HPDE6-E6E7 (cell line): ENCODE measurements around the gene CD82.
"Not testable (repeated sequence)": the region's sequence is repeated elsewhere in the genome, so short reads cannot be mapped to it uniquely, and the experiment has no call there.

ENCODE experiments used
- DNase-seq: peaks from one replicate; pipeline ENCODE4 v3.0.0; 2011; ENCODE audit warnings: missing footprints; ENCODE audit errors: extremely low spot score

Gene CD82

DNA sequence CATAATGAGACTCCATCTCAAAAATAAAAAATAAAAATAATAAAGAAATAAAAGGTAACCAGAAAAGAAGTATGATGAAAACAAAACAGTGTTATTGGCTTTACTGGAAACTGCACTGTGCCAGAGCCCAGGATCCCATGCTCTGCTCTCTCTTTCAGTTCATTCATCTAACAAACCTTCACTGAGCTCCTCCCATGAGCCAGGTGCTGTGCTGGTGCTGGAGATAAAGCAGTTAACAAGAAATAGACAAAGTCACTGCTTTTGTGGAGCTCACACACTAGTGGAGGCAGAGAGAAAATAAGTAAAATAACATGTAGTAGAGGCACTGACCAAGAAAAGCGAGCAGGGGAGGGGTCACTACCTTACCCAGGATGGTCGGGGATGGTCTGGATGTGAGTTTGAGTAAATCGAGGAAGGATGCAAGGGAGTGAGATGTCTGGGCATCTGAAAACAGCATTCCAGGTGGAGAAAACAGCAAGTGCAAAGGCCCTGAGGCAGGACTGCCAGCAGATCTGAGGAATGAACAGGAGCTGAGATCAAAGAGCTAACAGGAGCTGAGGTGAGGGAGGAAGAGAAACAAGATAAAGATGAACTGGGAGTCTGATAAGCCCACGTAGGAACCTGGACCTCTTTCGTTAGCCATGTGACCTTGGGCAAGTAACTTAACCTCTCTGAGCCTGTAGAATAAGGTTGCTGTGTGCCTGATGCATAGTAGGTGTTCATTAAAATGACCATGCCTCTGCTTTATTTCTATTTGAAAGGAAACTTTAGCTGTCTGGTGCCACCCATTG is 31.3 kb upstream of the CD82 start:
- DNase-seq, result no peak

DNA sequence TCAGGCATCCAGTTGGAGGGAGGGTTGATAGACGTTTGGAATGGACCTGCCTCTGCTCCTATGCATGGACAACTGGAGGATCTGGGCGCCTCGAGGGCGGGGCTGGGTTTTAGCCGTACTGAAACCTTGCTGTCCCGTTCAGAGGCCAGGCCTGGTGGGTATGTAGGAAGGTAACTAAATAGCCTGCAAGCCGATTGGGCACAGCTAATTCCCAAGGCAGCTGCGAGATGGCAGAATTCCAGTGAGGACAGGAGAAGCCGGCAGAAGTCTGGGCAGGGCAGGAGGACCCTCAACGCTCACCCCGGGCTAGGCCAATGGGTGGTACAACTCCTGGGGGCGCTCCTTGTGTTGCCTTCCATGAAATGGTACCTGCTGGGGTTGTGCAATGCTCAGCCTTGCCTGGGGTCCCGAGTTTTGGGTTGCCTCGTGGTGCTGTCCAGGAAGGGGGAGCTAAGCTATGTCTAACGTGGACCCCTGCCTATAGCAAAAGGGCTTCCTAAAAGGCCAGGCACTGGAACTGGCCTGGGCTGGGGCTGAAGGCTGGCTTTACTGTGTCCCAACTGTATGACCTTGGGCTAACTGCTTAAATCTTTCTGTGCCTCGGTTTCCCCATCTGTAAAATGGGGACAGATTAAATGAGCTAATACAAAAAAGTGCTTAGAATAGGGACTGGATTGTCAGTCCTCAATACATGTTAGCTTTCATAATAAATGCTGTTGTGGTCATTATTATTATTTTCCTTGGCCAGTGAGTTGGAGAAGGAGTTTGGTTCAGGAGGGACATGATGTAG is 30.1 kb upstream of the CD82 start:
- DNase-seq, result no peak

DNA sequence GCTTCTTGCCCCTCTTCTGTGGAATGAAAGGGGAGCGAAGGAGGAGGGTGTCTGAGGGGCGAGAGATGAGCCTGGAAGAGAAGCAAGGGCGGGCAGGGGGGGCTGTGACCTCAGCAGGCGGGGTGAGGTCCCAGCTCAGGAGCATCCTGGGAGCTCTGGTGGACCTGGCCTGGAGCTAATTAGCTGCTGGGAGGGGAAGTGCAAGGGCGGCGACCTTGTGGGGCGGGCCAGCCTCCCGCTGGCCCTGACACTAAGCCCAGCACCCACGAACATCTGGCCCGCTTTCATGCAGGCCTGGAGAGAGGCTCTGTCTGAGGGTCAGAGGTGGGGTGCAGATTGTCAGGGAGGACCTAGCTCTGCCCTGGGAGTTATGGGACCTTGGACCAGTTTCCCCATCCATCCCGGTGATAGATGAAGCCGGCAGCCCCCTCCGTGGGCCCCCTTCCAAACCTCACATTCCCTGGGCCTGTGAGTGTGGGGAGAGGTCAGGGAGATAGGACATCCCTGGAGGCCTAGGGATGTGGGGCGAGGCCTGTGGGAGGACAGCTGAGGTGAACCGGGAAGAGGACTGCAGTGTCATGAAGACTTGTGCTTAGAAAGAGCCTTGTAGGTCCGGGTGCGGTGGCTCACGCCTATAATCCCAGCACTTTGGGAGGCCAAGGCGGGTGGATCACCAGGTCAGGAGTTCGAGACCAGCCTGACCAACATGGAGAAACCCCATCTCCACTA is 28.5 kb upstream of the CD82 start:
- DNase-seq, result no peak

DNA sequence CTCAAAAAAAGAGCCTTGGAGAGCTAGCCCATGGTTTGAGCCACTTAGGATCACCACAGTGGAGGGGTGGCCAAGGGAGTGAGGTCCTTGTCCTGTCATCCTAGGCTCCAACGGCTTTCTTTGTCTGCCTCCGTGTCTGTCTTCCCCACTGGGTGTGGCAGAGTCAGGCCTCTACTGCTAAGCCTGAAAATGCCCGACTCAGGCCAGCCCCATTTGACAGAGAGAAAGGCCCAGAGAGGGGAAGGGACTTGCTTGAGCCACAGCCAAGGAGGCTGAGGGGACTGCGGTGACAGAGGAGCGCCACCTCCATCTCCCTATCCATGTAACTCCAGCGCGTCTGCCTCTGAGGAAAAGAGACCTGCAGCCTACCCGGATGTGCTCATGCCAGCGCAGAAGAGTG is 27.8 kb upstream of the CD82 start:
- DNase-seq, result no peak

GRCh38 chr11:44538375-44539054 is 26.9 kb upstream of the CD82 start:
- peak; percentile 88 for DNase-seq

DNA sequence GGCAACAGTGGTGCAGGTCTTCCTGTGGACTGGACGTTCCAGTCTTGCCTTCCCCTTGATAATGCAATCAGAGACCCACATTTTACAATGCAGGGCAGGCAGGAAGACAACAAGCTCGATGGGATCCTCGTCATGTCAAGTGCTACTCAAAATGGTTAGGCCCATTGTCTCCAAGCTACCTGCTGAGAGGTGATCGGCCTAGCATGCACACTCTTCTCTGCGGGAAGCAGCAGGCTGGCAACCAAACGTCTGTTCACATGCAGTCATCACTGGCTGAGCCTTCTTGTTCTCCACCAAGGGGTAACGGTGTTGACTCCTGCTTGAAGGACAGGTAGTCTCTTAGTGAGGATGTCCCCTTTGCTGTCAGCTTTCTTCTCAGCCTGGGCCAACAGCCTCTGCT is 25.5 kb upstream of the CD82 start:
- no peak for DNase-seq

DNA sequence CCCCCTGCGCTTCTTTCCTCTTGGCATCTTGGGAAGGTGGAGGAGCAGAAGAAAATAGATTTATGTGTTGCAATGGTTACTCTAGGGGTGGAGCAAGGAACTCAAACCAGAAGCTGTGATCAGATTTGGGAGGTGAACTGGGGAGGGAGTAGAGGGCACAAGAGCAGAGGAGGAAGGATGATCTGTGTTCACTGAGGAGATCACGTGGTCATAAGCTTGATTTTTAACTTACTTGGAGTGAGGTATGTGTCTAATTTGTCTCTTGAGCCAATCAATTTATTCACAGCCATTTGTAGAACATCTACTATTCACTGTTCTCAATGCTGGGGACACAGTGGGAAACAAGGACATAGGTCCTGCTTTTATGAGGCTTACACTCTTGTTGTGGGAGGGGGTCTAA is 24.8 kb upstream of the CD82 start:
- no peak for DNase-seq

- no peak for DNase-seq
Measured at GRCh38 chr11:44542372-44542771, 23.1 kb upstream of the CD82 start.

DNA sequence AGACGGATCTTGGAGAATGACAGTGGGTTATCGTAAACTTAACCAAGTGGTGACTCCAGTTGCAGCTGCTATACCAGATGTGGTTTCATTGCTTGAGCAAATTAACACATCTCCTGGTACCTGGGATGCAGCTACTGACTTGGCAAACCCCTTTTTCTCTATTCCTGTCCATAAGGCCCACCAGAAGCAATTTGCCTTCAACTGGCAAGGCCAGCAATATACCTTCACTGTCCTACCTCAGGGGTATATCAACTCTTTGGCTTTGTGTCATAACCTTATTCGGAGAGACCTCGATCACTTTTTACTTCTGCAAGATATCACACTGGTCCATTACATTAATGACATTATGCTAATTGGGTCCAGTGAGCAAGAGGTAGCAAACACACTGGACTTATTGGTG is 18.5 kb upstream of the CD82 start:
- DNase-seq, result not testable (repeated sequence)

GRCh38 chr11:44547534-44547933 is 17.9 kb upstream of the CD82 start:
- not testable (repeated sequence) for DNase-seq

GRCh38 chr11:44548032-44548695 is 17.3 kb upstream of the CD82 start:
- no peak for DNase-seq

DNA sequence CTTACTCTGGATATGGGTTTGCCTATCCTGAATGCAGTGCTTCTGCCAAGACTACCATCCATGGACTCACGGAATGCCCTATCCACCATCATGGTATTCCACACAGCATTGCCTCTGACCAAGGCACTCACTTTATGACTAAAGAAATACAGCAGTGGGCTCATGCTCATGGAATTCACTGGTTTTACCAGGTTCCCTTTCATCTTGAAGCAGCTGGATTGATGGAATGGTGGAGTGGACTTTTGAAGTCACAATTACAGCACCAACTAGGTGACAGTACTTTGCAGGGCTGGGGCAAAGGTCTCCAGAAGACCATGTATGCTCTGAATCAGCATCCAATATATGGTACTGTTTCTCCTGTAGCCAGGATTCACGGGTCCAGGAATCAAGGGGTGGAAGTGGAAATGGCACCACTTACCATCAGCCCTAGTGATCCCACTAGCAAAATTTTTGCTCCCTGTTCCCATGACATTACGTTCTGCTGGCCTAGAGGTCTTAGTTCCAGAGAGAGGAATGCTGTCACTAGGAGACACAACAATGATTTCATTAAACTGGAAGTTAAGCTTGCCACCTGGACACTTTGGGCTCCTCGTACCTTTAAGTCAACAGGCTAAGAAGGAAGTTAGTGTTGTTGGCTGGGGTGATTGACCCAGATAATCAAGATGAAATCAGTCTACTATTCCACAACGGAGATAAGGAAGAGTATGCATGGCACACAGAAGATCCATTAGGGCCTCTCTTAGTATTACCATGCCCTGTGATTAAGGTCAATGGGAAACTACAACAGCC is 16.3 kb upstream of the CD82 start:
- not testable (repeated sequence) for DNase-seq

DNA sequence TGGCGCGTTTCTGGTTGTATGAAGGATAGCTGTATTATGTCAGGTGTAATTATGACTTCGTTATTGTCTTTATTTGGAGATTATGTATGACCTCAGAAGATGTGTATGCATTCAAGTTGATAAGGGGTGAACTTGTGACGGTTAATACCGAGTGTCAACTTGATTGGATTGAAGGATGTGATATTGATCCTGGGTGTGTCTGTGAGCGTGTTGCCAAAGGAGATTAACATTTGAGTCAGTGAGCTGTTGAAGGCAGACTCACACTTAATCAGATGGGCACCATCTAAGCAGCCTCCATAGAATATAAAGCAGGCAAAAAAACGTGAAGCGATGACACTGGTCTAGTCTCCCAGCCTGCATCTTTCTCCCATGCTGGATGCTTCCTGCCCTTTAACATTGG is 15.3 kb upstream of the CD82 start:
- no peak for DNase-seq

DNA sequence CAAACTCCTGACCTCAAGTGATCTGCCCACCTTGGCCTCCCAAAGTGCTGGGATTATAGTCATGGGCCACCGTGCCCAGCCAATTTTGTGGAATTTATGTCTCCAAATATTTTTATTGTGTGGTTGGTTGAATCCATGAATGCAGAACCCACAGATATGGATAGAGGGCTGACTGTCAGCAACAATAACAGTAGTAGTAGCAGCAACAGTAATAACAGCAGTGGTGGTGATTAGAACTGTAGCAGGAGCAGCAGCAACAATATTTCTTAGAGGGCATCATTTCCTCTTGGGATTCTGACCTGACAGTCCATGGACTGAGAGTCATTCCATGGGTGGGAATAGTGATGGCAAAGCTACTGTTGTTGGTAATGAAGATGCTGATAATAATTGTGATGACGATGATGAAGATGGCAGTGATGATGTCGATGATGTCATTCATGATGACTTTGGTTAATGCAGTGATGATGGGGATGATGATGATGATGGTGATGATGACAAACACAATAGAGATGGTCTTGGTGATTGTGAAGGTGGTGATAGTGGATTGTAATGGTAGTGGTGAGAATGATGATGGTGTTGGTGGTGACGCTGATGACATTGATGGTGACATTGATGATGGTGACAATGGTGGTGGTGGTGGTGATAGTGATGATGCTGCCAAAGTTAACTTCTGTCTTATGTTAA is 13.9 kb upstream of the CD82 start:
- no peak for DNase-seq

GRCh38 chr11:44555031-44555800 is 10.2 kb upstream of the CD82 start:
- no peak for DNase-seq

DNA sequence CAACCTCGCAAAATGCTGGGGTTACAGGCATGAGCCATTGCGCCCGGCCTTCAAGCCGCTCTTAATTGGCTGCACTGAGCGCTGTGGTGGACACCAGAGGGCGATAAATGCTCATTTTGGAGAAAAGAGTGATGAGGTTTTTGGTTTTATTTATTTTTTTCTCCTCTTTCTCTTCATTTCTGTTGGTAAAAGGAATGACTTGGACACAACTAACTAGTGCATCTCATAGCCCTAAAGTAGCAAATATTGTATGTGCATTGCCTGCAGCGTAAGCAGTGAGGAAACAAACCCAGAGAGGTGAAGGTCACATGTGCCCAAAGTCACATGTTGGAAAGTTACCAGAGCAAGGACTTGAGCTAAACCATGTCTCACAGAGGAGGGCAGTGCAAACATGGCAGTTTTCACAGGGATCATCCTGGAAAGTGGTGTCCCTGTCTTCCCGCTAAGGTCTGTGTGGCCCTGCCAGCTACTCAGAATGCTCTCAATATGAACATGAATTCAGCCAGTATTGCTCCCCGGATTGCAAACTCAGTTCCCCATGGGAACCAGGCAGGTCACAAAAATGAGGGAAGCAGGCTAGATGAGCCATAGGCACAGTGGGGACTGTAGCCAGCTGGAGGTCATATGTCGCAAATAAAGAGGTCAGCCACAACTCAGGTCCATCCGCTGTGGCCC is 8.6 kb upstream of the CD82 start:
- DNase-seq, result no peak

DNA sequence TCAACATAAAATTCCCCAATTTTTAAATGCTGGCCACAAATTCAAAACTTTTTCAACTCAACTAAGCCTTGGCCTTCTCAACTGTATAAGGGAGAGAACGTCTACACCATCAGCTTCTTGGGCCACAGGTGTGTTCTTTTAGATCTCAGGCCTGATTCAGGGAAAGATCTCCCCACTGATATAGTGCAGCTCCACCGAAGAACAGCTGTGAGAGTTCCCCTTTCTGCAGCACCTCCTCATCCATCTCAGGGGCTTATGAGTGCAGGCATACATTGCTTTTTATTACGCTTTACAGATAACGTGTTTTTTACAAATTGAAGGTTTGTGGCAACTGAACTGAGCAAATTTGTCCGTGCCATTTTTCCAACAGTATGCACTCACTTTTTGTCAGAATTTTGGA is 8.0 kb upstream of the CD82 start:
- DNase-seq, result no peak

DNA sequence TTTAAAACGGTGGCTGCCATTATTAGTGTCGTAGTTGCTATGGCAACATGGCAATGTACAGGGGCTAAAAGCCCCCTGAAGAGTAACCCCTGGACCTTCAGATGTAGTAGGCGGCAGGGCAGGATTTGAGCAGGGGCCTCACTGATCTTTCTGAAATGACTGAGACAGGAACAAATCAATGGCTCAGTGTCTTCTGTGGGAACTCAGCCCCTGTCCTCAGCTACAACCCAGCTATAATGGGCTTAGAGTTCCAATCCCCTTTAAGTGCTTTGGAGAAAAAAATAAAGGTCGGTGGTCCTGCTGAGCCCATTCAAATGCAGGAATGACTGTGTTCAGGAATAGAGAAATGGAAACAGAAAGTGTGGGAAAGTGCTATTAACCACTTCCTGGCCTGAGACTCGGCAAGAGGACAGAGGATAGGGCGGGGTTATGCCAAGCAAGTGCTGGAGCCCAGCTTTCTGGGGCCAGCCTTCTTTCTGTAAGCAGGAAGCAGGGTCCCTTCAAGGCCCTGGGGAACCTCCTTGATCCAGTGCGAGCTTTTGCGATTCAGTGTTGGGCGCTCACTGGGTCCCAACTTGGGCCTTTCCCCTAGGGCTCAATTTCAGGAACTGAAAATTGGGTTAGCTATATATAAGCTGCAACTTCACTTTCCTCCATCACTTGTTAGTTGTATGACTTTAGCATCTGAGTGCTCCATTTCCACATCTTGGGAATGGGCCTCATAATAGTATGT is 6.1 kb upstream of the CD82 start:
- no peak for DNase-seq
